ENCODE data around the gene BUD31.

BUD31 gene

DNA sequence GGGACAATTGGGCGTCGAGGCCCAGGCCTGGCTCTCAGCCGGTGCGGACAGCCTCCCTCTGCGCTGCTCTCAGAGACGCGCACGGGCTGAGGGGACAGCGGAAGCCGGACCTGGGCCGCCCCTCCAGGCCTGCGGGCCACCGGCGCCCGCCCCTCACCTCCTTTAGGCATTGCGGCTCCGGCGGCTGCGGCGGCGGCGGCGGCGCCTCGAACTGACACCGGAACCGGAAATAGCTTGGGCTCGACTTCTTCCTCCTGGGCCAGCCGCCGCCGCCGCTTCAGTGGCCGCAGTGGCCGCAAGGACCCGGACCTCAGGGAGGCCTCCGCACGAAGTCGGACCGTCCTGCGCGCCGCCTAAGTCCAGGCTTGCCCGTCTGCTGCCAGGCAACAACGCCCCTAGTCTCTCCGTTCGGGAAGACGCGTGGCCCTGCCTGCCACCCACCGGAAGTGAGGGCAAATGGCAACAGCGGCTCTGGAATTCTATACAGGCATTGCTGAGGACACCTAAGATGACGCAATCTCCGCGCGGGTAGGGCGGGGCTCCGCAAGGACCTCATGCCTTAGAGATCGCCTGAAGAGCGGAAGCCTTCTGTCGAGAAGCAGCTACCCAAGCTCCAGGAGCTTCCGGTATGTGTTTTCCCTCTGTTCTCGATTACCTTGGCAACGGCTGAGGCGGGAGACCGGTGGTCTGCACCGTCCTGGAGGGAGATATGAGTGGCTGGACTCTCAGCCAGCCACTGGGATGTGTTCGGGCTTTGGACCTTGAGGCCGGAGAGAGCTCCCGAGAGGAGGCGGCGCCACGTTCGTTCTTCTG lies at the start of gene BUD31, which contains the start of gene PDAP1:
TSS of gene BUD31 (plus strand) at position 591 of the 813 bp plus-strand sequence. CDS start 2,124 bp downstream, outside the sequence.
TSS of gene PDAP1 (minus strand) at position 219 of the 813 bp plus-strand sequence. CDS start at position 170, 49 bp downstream.
- Histone ChIP-seq H3K4me3 (ENCODE audit: low read depth, low read length) (peak within 1 kb of the TSS; percentile 100), H3K36me3 (ENCODE audit: control insufficient read depth, insufficient read depth, low read length) (peaks cover 35% of the 10 kb centered on the region), H3K9ac (ENCODE audit: low read depth, low read length) (peak within 1 kb of the TSS; percentile 98), H3K4me1 (ENCODE audit: control insufficient read depth, insufficient read depth, low read length) (peaks cover 10% of the 10 kb centered on the region), H3K9me3 (ENCODE audit: control insufficient read depth, insufficient read depth, low read length) (no peaks in the 10 kb centered on the region), H3K27me3 (ENCODE audit: control insufficient read depth, insufficient read depth, low read length) (no peaks in the 10 kb centered on the region)

DNA sequence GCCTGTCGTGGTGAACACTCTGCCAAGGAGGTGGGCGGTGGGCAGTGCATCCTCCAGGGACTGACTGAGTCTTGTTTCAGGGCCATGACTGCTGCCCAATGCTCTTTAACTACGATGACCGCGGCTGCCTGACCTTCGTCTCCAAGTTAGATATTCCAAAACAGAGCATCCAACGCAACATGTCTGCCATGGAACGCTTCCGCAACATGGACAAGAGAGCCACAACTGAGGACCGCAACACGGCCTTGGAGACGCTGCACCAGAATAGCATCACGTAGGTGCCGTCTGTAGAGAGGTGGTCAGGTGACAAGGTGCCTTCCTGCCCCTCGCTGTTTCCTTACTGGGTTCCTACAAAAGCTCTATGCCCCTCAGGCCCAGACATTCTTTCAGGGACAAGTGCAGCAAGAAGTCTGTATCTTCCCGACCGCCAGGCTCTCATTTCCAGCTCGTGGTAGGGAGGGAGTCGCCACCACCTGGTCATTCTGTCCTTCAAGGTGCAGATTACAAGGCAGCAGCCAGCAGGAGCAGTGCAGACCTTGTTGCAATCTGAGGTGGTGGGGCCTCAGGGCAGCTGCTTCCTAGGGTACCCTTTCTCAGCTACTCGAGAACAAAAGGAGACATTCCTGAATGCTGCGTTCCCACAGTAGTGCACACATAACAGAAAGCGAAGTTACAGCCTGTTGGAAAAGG lies 49.2 kb upstream of the BUD31 start:
- peaks cover 29% of the 10 kb centered on the region for H3K36me3 ChIP-seq (ENCODE audit: control insufficient read depth, insufficient read depth, low read length)
- no peaks in the 10 kb centered on the region for H3K9me3 ChIP-seq (ENCODE audit: control insufficient read depth, insufficient read depth, low read length)
- no peaks in the 10 kb centered on the region for H3K27me3 ChIP-seq (ENCODE audit: control insufficient read depth, insufficient read depth, low read length)
- no peak overlapping the region for H3K4me3 ChIP-seq (ENCODE audit: low read depth, low read length)
- no peaks in the 10 kb centered on the region for H3K4me1 ChIP-seq (ENCODE audit: control insufficient read depth, insufficient read depth, low read length)
- no peak overlapping the region for H3K9ac ChIP-seq (ENCODE audit: low read depth, low read length)

DNA sequence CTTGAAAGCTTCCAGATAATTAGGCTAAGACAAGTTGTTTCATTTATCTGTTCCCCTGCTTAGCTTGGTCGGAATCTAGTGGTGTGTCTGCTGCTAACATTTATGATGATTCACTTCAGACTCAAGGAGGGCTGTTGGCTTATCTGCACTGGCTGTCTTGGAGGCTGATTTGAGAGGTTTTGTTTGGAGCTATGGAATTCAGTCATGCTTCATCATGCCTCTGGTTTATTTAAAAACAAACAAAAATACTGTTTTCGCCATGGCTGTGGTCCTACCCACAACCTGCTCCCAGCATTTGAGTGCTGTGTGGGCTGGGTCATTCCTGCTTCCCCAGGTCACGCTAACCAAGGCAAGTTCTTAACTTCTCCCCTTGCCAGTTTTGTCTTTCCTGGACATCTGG lies 46.0 kb upstream of the BUD31 start:
- H3K4me1 ChIP-seq (ENCODE audit: control insufficient read depth, insufficient read depth, low read length) = peaks cover 4% of the 10 kb centered on the region
- no peak overlapping the region for H3K9ac ChIP-seq (ENCODE audit: low read depth, low read length)
- peaks cover 31% of the 10 kb centered on the region for H3K36me3 ChIP-seq (ENCODE audit: control insufficient read depth, insufficient read depth, low read length)
- no peaks in the 10 kb centered on the region for H3K9me3 ChIP-seq (ENCODE audit: control insufficient read depth, insufficient read depth, low read length)
- H3K27me3 ChIP-seq (ENCODE audit: control insufficient read depth, insufficient read depth, low read length) = no peaks in the 10 kb centered on the region
- H3K4me3 ChIP-seq (ENCODE audit: low read depth, low read length) = no peak overlapping the region

DNA sequence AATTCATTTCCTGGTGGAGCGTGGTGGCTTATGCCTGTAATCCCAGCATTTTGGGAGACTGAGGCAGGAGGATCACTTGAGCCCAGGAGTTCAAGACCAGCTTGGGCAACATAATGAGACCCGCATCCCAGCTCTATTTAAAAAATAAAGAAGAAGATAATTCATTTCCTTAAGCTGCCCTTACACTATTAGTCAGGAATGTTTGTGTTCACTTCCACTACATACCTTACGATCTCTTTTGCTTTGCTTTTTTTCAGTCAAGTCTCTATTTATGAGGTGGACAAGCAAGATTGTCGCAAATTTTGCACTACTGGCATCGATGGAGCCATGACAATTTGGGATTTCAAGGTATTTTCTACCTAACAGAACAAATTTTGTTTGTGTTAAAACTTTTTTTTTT lies 45.5 kb upstream of the BUD31 start:
- Histone ChIP-seq H3K9ac (ENCODE audit: low read depth, low read length) (no peak overlapping the region), H3K4me1 (ENCODE audit: control insufficient read depth, insufficient read depth, low read length) (peaks cover 4% of the 10 kb centered on the region), H3K36me3 (ENCODE audit: control insufficient read depth, insufficient read depth, low read length) (peaks cover 27% of the 10 kb centered on the region), H3K4me3 (ENCODE audit: low read depth, low read length) (no peak overlapping the region), H3K27me3 (ENCODE audit: control insufficient read depth, insufficient read depth, low read length) (no peaks in the 10 kb centered on the region), H3K9me3 (ENCODE audit: control insufficient read depth, insufficient read depth, low read length) (no peaks in the 10 kb centered on the region)

DNA sequence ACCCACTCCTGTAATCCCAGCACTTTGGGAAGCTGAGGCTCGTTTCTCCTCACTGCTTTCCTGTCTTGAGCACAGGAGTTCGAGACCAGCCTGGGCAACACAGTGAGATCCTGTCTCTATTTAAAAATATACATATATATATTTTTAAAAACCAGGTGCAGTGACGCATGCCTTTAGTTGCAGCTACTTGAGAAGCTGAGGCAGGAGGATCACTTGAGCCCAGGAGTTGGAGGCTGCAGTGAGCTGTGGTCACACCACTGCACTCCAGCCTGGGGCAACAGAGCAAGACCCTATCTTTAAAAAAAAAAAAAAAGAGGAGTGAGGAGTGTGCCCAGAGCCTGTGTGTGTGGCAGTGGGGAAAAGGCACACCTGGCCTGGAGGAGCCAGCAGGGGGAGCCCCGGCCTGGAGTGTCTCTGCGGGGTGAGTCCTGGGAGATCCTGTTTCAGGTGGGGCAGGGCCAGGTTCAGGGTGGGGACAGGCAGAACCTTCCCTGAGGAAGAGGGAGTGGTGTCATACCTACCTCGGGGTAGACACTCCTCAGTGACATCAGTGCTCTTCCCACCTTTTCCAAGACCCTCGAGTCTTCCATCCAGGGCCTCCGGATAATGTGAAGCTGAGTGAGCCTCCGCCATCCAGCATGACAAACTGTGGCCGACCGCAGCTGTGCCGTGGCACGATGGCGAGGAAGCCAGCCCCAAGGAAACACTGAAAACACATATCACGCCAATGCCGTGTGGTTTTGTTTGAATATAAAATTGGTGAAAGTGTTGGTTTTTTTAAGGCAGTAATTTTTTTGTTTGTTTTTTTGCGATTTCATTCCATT lies 43.2 kb upstream of the BUD31 start:
- Histone ChIP-seq H3K4me1 (ENCODE audit: control insufficient read depth, insufficient read depth, low read length) (peaks cover 4% of the 10 kb centered on the region), H3K9me3 (ENCODE audit: control insufficient read depth, insufficient read depth, low read length) (no peaks in the 10 kb centered on the region), H3K36me3 (ENCODE audit: control insufficient read depth, insufficient read depth, low read length) (peaks cover 16% of the 10 kb centered on the region), H3K4me3 (ENCODE audit: low read depth, low read length) (no peak overlapping the region), H3K9ac (ENCODE audit: low read depth, low read length) (no peak overlapping the region), H3K27me3 (ENCODE audit: control insufficient read depth, insufficient read depth, low read length) (no peaks in the 10 kb centered on the region)

DNA sequence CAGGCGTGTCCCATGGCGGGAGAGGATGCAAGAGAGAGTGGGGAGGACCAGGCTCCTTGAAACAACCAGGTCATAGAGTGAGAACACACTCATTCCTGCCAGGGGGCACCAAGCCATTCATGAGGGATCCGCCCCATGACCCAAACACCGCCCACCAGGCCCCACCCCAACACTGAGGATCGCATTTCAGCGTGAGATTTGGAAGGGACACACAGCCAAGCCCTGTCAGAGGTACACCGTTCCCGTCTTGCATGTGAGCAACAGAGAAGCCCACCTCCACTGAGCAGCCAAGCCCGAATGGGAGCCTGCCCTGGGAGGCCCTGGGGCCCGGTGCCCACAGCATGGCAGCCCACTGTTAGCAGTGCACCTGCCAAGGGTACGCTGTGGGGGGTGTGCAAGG lies 42.1 kb upstream of the BUD31 start:
- Histone ChIP-seq H3K4me3 (ENCODE audit: low read depth, low read length) (no peak overlapping the region), H3K9me3 (ENCODE audit: control insufficient read depth, insufficient read depth, low read length) (no peaks in the 10 kb centered on the region), H3K9ac (ENCODE audit: low read depth, low read length) (no peak overlapping the region), H3K36me3 (ENCODE audit: control insufficient read depth, insufficient read depth, low read length) (peaks cover 10% of the 10 kb centered on the region), H3K27me3 (ENCODE audit: control insufficient read depth, insufficient read depth, low read length) (no peaks in the 10 kb centered on the region), H3K4me1 (ENCODE audit: control insufficient read depth, insufficient read depth, low read length) (peaks cover 4% of the 10 kb centered on the region)

DNA sequence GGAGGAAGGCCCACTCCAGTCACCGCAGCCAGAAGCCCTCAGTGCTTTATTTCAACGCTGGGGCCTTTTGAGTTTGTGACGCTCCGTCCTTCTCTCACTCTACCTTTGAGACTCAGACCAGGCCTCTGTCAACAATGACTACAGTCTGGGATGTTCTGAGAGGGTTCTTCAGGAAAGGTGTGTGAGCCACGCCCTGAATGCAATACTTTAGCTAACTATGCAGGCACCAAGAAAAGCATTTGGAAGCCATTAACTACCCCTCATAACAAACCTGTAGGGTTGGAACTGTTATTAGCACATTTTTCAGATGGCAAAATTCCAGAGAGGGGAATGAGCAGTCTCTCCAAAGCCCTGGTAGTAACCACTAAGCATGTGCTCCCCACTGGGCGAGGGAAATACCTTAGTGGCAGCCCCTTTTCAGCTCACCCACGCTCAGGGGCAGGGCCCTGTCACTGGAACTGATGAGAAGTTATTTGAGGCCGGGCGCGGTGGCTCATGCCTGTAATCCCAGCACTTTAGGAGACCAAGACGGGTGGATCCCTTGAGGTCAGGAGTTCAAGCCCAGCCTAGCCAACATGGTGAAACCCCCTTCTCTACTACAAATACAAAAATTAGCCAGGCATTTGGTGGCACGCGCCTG lies 39.9 kb upstream of the BUD31 start:
- Histone ChIP-seq H3K36me3 (ENCODE audit: control insufficient read depth, insufficient read depth, low read length) (peaks cover 7% of the 10 kb centered on the region), H3K27me3 (ENCODE audit: control insufficient read depth, insufficient read depth, low read length) (no peaks in the 10 kb centered on the region), H3K9ac (ENCODE audit: low read depth, low read length) (no peak overlapping the region), H3K4me1 (ENCODE audit: control insufficient read depth, insufficient read depth, low read length) (peaks cover 7% of the 10 kb centered on the region), H3K9me3 (ENCODE audit: control insufficient read depth, insufficient read depth, low read length) (no peaks in the 10 kb centered on the region), H3K4me3 (ENCODE audit: low read depth, low read length) (no peak overlapping the region)

DNA sequence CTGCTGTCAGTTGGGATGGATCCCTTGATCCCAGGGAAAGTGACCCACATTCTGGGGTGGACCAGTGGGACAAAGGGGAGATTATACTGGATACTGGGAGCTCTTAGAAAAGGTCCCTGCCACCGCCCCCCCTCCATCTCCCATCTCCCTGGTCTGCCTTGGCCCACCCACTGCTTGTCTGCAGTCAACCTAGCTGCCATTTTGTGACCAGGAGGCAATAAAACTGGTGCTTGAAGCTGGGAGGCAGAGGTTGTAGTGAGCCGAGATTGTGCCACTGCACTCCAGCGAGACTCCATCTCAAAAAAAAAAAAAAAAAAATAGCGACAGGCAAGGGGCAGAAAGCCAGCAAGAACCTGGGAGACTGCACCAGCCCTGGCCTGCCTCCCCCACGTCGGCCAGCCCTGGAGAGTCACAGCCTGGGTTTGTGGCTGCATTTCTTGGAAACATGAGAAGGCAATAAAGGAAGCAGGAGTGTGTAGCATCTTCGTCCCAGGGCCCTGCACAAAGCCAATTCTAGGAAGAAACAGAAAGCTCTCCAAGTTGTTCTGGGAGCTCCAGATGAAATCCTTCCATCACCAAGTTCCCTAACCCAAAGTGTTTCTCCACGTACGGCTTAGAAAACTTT lies 38.9 kb upstream of the BUD31 start:
- Histone ChIP-seq H3K9ac (ENCODE audit: low read depth, low read length) (no peak overlapping the region), H3K36me3 (ENCODE audit: control insufficient read depth, insufficient read depth, low read length) (peaks cover 3% of the 10 kb centered on the region), H3K27me3 (ENCODE audit: control insufficient read depth, insufficient read depth, low read length) (no peaks in the 10 kb centered on the region), H3K9me3 (ENCODE audit: control insufficient read depth, insufficient read depth, low read length) (no peaks in the 10 kb centered on the region), H3K4me1 (ENCODE audit: control insufficient read depth, insufficient read depth, low read length) (peaks cover 7% of the 10 kb centered on the region), H3K4me3 (ENCODE audit: low read depth, low read length) (no peak overlapping the region)

DNA sequence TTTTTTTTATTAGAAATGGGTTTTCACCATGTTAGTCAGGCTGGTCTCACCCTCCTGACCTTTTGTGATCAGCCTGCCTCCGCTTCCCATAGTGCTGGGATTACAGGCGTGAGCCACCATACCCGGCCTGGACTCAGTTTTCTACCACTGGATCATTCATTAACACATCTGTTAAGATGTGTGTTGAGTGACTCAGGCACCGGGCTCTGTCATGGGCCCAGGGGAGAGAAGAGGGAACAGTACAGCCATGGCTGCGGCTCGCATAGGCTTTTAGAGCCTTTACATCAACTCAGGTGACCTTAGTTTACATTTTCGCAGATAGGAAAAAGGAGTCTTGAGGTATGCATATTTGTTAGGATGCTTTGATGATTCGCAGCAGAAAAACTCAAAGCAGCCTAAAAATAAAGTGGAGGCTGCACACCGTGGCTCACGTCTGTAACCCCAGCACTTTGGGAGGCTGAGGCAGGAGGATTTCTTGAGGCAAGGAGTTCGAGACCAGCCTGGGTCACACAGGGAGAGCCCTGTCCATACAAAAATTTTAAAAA lies 37.3 kb upstream of the BUD31 start:
- H3K27me3 ChIP-seq (ENCODE audit: control insufficient read depth, insufficient read depth, low read length) = no peaks in the 10 kb centered on the region
- no peaks in the 10 kb centered on the region for H3K9me3 ChIP-seq (ENCODE audit: control insufficient read depth, insufficient read depth, low read length)
- H3K9ac ChIP-seq (ENCODE audit: low read depth, low read length) = no peak overlapping the region
- no peak overlapping the region for H3K4me3 ChIP-seq (ENCODE audit: low read depth, low read length)
- no peaks in the 10 kb centered on the region for H3K36me3 ChIP-seq (ENCODE audit: control insufficient read depth, insufficient read depth, low read length)
- H3K4me1 ChIP-seq (ENCODE audit: control insufficient read depth, insufficient read depth, low read length) = peaks cover 3% of the 10 kb centered on the region

DNA sequence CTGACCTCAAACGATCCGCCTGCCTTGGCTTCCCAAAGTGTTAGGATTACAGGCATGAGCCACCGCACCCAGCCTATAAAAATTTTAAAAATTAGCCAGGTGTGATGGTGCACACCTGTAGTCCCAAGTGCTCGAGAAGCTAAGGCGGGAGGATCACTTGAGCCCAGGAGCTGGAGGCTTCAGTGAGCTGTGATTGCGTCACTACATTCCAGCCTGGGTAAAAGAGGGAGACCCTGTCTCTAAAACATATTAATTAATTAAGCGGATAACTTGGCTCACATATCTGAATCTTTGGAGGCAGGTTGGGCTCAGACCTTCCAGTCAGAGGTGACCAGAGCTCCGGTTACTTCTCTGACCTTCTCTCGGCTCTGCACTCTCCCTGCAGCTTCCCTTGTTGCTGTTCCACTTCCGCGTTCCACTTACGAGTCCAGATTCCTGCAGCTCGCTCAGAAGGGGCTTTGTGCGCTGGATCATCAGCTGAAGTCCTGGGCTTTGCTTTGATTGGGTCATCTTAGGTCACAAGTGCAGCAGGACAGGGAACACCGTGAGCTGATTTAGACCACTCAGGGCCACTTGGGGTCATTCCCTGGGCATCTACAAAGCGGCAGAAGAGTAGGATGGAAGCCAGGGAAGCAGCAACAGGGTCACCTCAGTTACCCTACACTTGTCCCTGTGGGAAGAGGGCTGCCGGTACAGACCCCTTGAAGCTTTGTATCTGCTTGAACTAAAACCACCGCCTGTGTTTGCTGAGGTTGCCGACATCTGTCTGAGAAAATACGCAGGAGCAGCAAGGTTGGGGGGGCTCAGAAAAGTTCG lies 36.3 kb upstream of the BUD31 start:
- Histone ChIP-seq H3K4me3 (ENCODE audit: low read depth, low read length) (peak overlapping the region; percentile 13), H3K4me1 (ENCODE audit: control insufficient read depth, insufficient read depth, low read length) (peaks cover 3% of the 10 kb centered on the region), H3K9ac (ENCODE audit: low read depth, low read length) (peak overlapping the region; percentile 24), H3K27me3 (ENCODE audit: control insufficient read depth, insufficient read depth, low read length) (no peaks in the 10 kb centered on the region), H3K9me3 (ENCODE audit: control insufficient read depth, insufficient read depth, low read length) (no peaks in the 10 kb centered on the region), H3K36me3 (ENCODE audit: control insufficient read depth, insufficient read depth, low read length) (no peaks in the 10 kb centered on the region)
